Colonic mucosa (tissue), 4 donors: Measurements from ENCODE around the gene KRT2. TPM values are rescaled to one million over a fixed set of nuclear protein-coding genes. Genes with fewer than 3 reads are reported as not detected.

ENCODE experiments used
- DNase-seq: peaks from one replicate; pipeline ENCODE4 v3.0.0-alpha.2; 2020
- H3K27ac ChIP-seq: fragments of 200-600 bp; one replicate; pipeline ENCODE4 v1.8.0; 2021
- H3K27me3 ChIP-seq: fragments of 200-600 bp; one replicate; pipeline ENCODE4 v1.8.0; 2021
- H3K36me3 ChIP-seq: fragments of 200-600 bp; one replicate; pipeline ENCODE4 v1.8.0; 2021
- H3K4me1 ChIP-seq: fragments of 200-600 bp; one replicate; pipeline ENCODE4 v1.8.0; 2021; ENCODE audit warnings: mild to moderate bottlenecking
- H3K4me3 ChIP-seq: fragments of 200-600 bp; one replicate; pipeline ENCODE4 v1.8.0; 2021
- H3K9ac ChIP-seq, 2 donors: one replicate each; pipeline ENCODE4 v1.7.0; 2013; ENCODE audit warnings: control low read depth in 2 of 2, low read depth in 2 of 2, low read length in 2 of 2
- H3K9me3 ChIP-seq: fragments of 200-600 bp; one replicate; pipeline ENCODE4 v1.8.0; 2021
- CTCF ChIP-seq: fragments of 200-600 bp; IDR thresholded peaks from one replicate; pipeline ENCODE4 v1.8.0; 2022; ENCODE audit warnings: antibody characterized with exemption, mild to moderate bottlenecking
- intact Hi-C: fragments of 100-400 bp; cut with DNase I; formaldehyde crosslinking; loops from one replicate; pipeline ENCODE4 v1.14.1; 2022
- total RNA-seq, 2 donors: library from RNA; stranded (reverse); fragmentation: NEBNext Ultra II Directional in 1 of 2; extraction: Animal tissue kit (Norgen Biotek cat#: 25700) in 1 of 2; gene quantifications; one replicate each; pipeline ENCODE4 v1.2.1, GENCODE V29; 2021
- donor health status: healthy.
- donor health status: DM: no; HTN: no; CAD: no.
- donor health status: DM: no; HTN: no; CAD: no.

The KRT2 gene
- total RNA-seq, 2 donors from 2014 or later = not detected

DNA sequence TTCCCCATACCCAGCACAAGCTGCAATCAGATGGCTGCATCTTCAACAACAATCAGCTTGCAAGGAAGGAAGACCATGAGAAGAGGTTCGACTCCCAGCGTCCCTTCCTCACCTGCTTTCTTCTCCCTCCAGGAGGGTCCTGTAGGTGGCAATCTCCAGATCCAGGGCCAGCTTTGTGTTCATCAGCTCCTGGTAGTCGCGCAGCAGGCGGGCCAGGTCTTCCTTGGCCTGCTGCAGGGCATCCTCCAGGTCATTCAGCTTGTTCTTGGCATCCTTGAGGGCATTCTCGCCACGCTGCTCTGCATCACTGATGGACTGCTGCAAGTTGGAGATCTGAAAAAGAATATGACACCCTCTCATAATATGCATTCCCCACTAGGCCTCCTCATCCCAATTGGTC is 24.2 kb upstream of the KRT2 start:
- Histone ChIP-seq H3K9me3 (no peaks in the 10 kb centered on the region), H3K4me3 (no peak overlapping the region), H3K27me3 (no peaks in the 10 kb centered on the region), H3K9ac (no peak overlapping the region), H3K4me1 (no peaks in the 10 kb centered on the region), H3K36me3 (no peaks in the 10 kb centered on the region), H3K27ac (no peak overlapping the region)
- DNase-seq = no peak
- no peak for TF ChIP-seq CTCF
- intact Hi-C loops = loop anchor here (10.0 kb wide), 1 partner anchor 189 kb away; no protein-coding TSS in a partner anchor

DNA sequence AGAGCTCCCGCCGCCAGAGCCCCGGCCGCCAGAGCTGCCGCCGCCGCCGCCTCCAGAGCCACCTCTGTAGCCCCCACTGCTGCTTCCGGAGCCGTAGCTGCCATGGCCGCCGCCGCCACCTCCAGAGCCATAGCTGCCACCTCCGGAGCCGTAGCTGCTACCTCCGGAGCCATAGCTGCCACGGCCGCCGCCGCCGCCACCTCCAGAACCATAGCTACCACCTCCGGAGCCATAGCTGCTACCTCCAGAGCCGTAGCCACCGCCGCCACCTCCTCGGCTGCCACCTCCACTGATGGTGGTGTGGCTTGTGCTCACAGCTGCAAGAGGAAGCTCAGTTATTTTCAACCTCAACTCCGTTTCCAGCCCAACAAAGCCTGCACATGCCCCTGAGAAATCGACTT is 23.3 kb upstream of the KRT2 start:
- H3K4me1 ChIP-seq = no peaks in the 10 kb centered on the region
- H3K27me3 ChIP-seq = no peaks in the 10 kb centered on the region
- TF ChIP-seq CTCF = no peak
- no peak overlapping the region for H3K9ac ChIP-seq
- no peak overlapping the region for H3K27ac ChIP-seq
- no peaks in the 10 kb centered on the region for H3K36me3 ChIP-seq
- no peak for DNase-seq
- H3K9me3 ChIP-seq = no peaks in the 10 kb centered on the region
- H3K4me3 ChIP-seq = no peak overlapping the region
- intact Hi-C loops = loop anchor here (10.0 kb wide), 1 partner anchor 190 kb away; no protein-coding TSS in a partner anchor

GRCh38 chr12:52674433-52674775 is 22.4 kb upstream of the KRT2 start:
- intact Hi-C loops = loop anchor here (10.0 kb wide), 1 partner anchor 190 kb away; no protein-coding TSS in a partner anchor
- no peaks in the 10 kb centered on the region for H3K27me3 ChIP-seq
- no peak overlapping the region for H3K27ac ChIP-seq
- no peak for TF ChIP-seq CTCF
- no peak for DNase-seq
- no peak overlapping the region for H3K9ac ChIP-seq
- H3K9me3 ChIP-seq = no peaks in the 10 kb centered on the region
- no peak overlapping the region for H3K4me3 ChIP-seq
- H3K4me1 ChIP-seq = no peaks in the 10 kb centered on the region
- H3K36me3 ChIP-seq = no peaks in the 10 kb centered on the region

GRCh38 chr12:52673713-52674432 is 21.9 kb upstream of the KRT2 start:
- no peak for TF ChIP-seq CTCF
- DNase-seq = no peak

GRCh38 chr12:52673217-52673616 is 21.2 kb upstream of the KRT2 start:
- intact Hi-C loops = loop anchor here (10.0 kb wide), 1 partner anchor 192 kb away; no protein-coding TSS in a partner anchor
- no peak overlapping the region for H3K27ac ChIP-seq
- H3K9me3 ChIP-seq = no peaks in the 10 kb centered on the region
- TF ChIP-seq CTCF = no peak
- no peak overlapping the region for H3K4me3 ChIP-seq
- no peak overlapping the region for H3K9ac ChIP-seq
- no peak for DNase-seq
- H3K4me1 ChIP-seq = no peaks in the 10 kb centered on the region
- H3K27me3 ChIP-seq = no peaks in the 10 kb centered on the region
- H3K36me3 ChIP-seq = no peaks in the 10 kb centered on the region

More at GRCh38 chr12:52673713-52674432, 21.9 kb upstream of the KRT2 start:
- no peak overlapping the region for H3K4me3 ChIP-seq
- H3K4me1 ChIP-seq = no peaks in the 10 kb centered on the region
- H3K27me3 ChIP-seq = no peaks in the 10 kb centered on the region
- no peaks in the 10 kb centered on the region for H3K9me3 ChIP-seq
- intact Hi-C loops = loop anchor here (10.0 kb wide), 1 partner anchor 191 kb away; no protein-coding TSS in a partner anchor
- H3K36me3 ChIP-seq = no peaks in the 10 kb centered on the region
- H3K27ac ChIP-seq = no peak overlapping the region
- no peak overlapping the region for H3K9ac ChIP-seq
